SU-DHL-6 (cell line): ENCODE results near the gene ZSWIM7.

ENCODE experiments used
- CTCF ChIP-seq: fragments of 200-600 bp; sonication (generic); IDR thresholded peaks from one replicate; pipeline ENCODE4 v1.5.1; 2017; ENCODE audit warnings: antibody characterized with exemption, mild to moderate bottlenecking, low read length, moderate library complexity; ENCODE audit not compliant: insufficient read depth, poor library complexity, severe bottlenecking
- EZH2phosphoT487 ChIP-seq: fragments of 200-600 bp; sonication (generic), shearing (Covaris generic); conservative IDR thresholded peaks from 2 replicates; pipeline ENCODE4 v1.6.1; 2018; ENCODE audit warnings: mild to moderate bottlenecking, antibody characterized with exemption, low read length, moderate library complexity, mixed read lengths

- no peak for TF ChIP-seq CTCF
- no peak for TF ChIP-seq EZH2phosphoT487
Measured at GRCh38 chr17:15930426-15930825, 69.1 kb downstream of the ZSWIM7 start.
